GM23338 (cell line): ENCODE measurements around the gene BEND7. TPM values are rescaled to one million over a fixed set of nuclear protein-coding genes. Genes with fewer than 3 reads are reported as not detected.

Experiments used
- ATAC-seq: fragments of 200-7000 bp; cut with Tn5 transposase; 3 replicates; pipeline ENCODE4 v1.9.1; 2020
- DNase-seq: peaks from one replicate; pipeline ENCODE4 v3.0.0-alpha.2; 2015; ENCODE audit warnings: low spot score
- H2AFZ ChIP-seq: fragments of 200-600 bp; sonication (generic); 2 replicates; pipeline ENCODE4 v1.8.0; 2016; ENCODE audit warnings: antibody characterized with exemption, mild to moderate bottlenecking, moderate library complexity
- H3F3A ChIP-seq: fragments of 200-600 bp; sonication (generic); replicated peaks from 2 replicates; pipeline ENCODE4 v1.8.0; 2017; ENCODE audit warnings: antibody characterized with exemption, mixed run types, low read depth
- H3K27ac ChIP-seq: fragments of 200-600 bp; sonication (generic); 2 replicates; pipeline ENCODE4 v1.6.1; 2016; ENCODE audit warnings: low read depth
- H3K27me3 ChIP-seq: fragments of 200-600 bp; sonication (generic); 2 replicates; pipeline ENCODE4 v1.8.0; 2016; ENCODE audit warnings: mild to moderate bottlenecking, mixed run types, moderate library complexity; ENCODE audit not compliant: insufficient read depth
- H3K36me3 ChIP-seq: fragments of 200-600 bp; sonication (generic); 2 replicates; pipeline ENCODE4 v1.8.0; 2016; ENCODE audit warnings: mild to moderate bottlenecking; ENCODE audit not compliant: insufficient read depth
- H3K4me1 ChIP-seq: fragments of 200-600 bp; sonication (generic); 2 replicates; pipeline ENCODE4 v1.8.0; 2016; ENCODE audit warnings: mild to moderate bottlenecking, moderate library complexity; ENCODE audit not compliant: insufficient read depth
- H3K4me2 ChIP-seq: fragments of 200-600 bp; sonication (generic); 2 replicates; pipeline ENCODE4 v1.7.1; 2017; ENCODE audit warnings: mixed run types
- H3K4me3 ChIP-seq: fragments of 200-600 bp; sonication (generic); 2 replicates; pipeline ENCODE4 v1.6.1; 2016; ENCODE audit warnings: mixed run types
- H3K79me2 ChIP-seq: fragments of 200-600 bp; sonication (generic); replicated peaks from 2 replicates; pipeline ENCODE4 v1.8.0; 2017; ENCODE audit warnings: mild to moderate bottlenecking; ENCODE audit not compliant: insufficient read depth
- H3K9me2 ChIP-seq: fragments of 200-600 bp; sonication (generic); 2 replicates; pipeline ENCODE4 v1.8.0; 2017; ENCODE audit not compliant: insufficient read depth
- H4K20me1 ChIP-seq: fragments of 200-600 bp; sonication (generic); replicated peaks from 2 replicates; pipeline ENCODE4 v1.8.0; 2017; ENCODE audit warnings: mild to moderate bottlenecking; ENCODE audit not compliant: insufficient read depth
- H3K27ac Mint-ChIP-seq: 2 replicates; pipeline ENCODE4 v1.8.0; 2020; ENCODE audit warnings: inconsistent platforms, mild to moderate bottlenecking, moderate library complexity, mixed read lengths
- H3K27me3 Mint-ChIP-seq: 3 replicates; pipeline ENCODE4 v1.8.0; 2022; ENCODE audit warnings: low read depth, mild to moderate bottlenecking, moderate library complexity, mixed read lengths, inconsistent platforms; ENCODE audit not compliant: insufficient read depth, poor library complexity
- H3K36me3 Mint-ChIP-seq: 3 replicates; pipeline ENCODE4 v1.8.0; 2021; ENCODE audit warnings: low read depth, mild to moderate bottlenecking, inconsistent platforms, moderate library complexity, mixed read lengths
- H3K4me1 Mint-ChIP-seq: 3 replicates; pipeline ENCODE4 v1.8.0; 2020; ENCODE audit warnings: mild to moderate bottlenecking, inconsistent platforms, mixed read lengths
- H3K4me3 Mint-ChIP-seq: 3 replicates; pipeline ENCODE4 v1.8.0; 2021; ENCODE audit warnings: moderate library complexity, mild to moderate bottlenecking, inconsistent platforms, mixed read lengths
- H3K9me3 Mint-ChIP-seq: 3 replicates; pipeline ENCODE4 v1.8.0; 2020; ENCODE audit warnings: moderate library complexity, mild to moderate bottlenecking, inconsistent platforms, mixed read lengths
- CREB1 ChIP-seq: fragments of 250-450 bp; sonication (Bioruptor Pico); IDR thresholded peaks from 2 replicates; pipeline ENCODE4 v1.5.0; 2020; ENCODE audit warnings: low read depth, mild to moderate bottlenecking, moderate library complexity
- EZH2 ChIP-seq: fragments of 200-600 bp; sonication (generic); IDR thresholded peaks from one replicate; pipeline ENCODE4 v1.8.0; 2017; ENCODE audit warnings: antibody characterized with exemption, mild to moderate bottlenecking, low read depth; ENCODE audit not compliant: unreplicated experiment
- EZH2phosphoT487 ChIP-seq: fragments of 200-600 bp; sonication (generic); IDR thresholded peaks from one replicate; pipeline ENCODE4 v1.8.1; 2018; ENCODE audit warnings: antibody characterized with exemption; ENCODE audit not compliant: unreplicated experiment
- JUNB ChIP-seq: IDR thresholded peaks from one replicate; pipeline ENCODE4 v1.6.1; 2016; ENCODE audit warnings: antibody characterized with exemption; ENCODE audit not compliant: unreplicated experiment
- NANOG ChIP-seq: IDR thresholded peaks from 2 replicates; pipeline ENCODE4 v1.6.1; 2016; ENCODE audit warnings: antibody characterized with exemption, borderline replicate concordance
- POLR2AphosphoS5 ChIP-seq: IDR thresholded peaks from 2 replicates; pipeline ENCODE4 v1.6.1; 2016; ENCODE audit warnings: antibody characterized with exemption, low read depth
- REST ChIP-seq: IDR thresholded peaks from one replicate; pipeline ENCODE4 v1.6.1; 2018; ENCODE audit warnings: antibody characterized with exemption; ENCODE audit not compliant: unreplicated experiment
- STAT1 ChIP-seq: IDR thresholded peaks from one replicate; pipeline ENCODE4 v1.6.1; 2016; ENCODE audit warnings: antibody characterized with exemption; ENCODE audit not compliant: unreplicated experiment
- ZNF114 ChIP-seq: fragments of 250-450 bp; sonication (Bioruptor Pico); IDR thresholded peaks from 2 replicates; pipeline ENCODE4 v1.5.0; 2020; ENCODE audit warnings: mild to moderate bottlenecking, moderate library complexity
- ZNF331 ChIP-seq: fragments of 250-450 bp; sonication (Bioruptor Pico); IDR thresholded peaks from 2 replicates; pipeline ENCODE4 v1.5.0; 2020; ENCODE audit warnings: low read depth, mild to moderate bottlenecking, moderate library complexity
- polyA plus RNA-seq: library from polyadenylated mRNA; unstranded; fragments of >200 nt; fragmentation: Nextera tagmentation; extraction: Ambion mirVana; gene quantifications from 2 replicates; pipeline ENCODE4 v1.2.1, GENCODE V29; 2016
- total RNA-seq: library from RNA; depleted of rRNA; stranded (reverse); fragments of >200 nt; shearing (Covaris generic); gene quantifications from 2 replicates; pipeline ENCODE4 v1.2.3, GENCODE V29; 2014
- TF ChIP-seq, protein P1 (sequence below): fragments of 250-450 bp; sonication (Bioruptor Pico); IDR thresholded peaks from 2 replicates; pipeline ENCODE4 v1.5.0; 2020; ENCODE audit warnings: mild to moderate bottlenecking, moderate library complexity
- TF ChIP-seq, protein P2 (sequence below), 2 experiments: fragments of 200-600 bp in 1 of 2; sonication (generic) in 1 of 2; conservative IDR thresholded peaks; 2 replicates each; pipeline versions ENCODE4 v1.5.1 to v1.6.1; 2016 to 2017; ENCODE audit warnings: antibody characterized with exemption in 2 of 2, low read depth in 2 of 2, mild to moderate bottlenecking in 2 of 2, moderate library complexity in 1 of 2
- TF ChIP-seq, protein P3 (sequence below): IDR thresholded peaks from 2 replicates; pipeline ENCODE4 v1.6.1; 2016; ENCODE audit warnings: antibody characterized with exemption

Gene BEND7
- total and polyA plus RNA-seq, 2 experiments from 2014 or later, result 3.1 to 9.6 TPM

DNA sequence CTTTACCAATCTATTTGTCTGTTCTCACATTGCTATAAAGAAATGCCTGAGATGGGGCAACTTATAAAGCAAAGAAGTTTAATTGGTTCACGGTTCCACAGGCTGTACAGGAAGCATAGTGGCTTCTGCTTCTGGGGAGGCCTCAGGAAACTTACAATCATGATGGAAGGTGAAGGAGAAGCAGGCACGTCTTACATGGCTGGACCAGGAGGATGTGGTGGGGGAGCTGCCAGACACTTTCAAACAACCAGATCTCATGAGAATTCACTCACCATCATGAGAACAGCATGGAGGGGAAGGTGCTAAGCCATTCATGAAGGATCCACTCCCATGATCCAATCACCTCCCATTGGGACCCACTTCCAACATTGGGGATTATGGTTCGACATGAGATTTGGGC lies 115.9 kb downstream of the BEND7 start:
- no peaks in the 10 kb centered on the region for H3K79me2 ChIP-seq
- H3K4me3 ChIP-seq, result no peak overlapping the region
- no peaks in the 10 kb centered on the region for H3K4me1 ChIP-seq
- H3K27ac ChIP-seq, result no peak overlapping the region
- H3K36me3 Mint-ChIP-seq, result peaks cover 3% of the 10 kb centered on the region; the same call in 2 of the 3 replicates
- H3K27me3 ChIP-seq, result no peaks in the 10 kb centered on the region
- no peak for DNase-seq
- no peak overlapping the region for H3K4me2 ChIP-seq
- no peaks in the 10 kb centered on the region; the same call in 2 of the 3 replicates for H3K4me1 Mint-ChIP-seq
- H3F3A ChIP-seq, result peaks cover 2% of the 10 kb centered on the region; the same call in 1 of the 2 replicates
- peaks cover 8% of the 10 kb centered on the region for H3K27me3 Mint-ChIP-seq
- H4K20me1 ChIP-seq, result no peaks in the 10 kb centered on the region
- H3K4me3 Mint-ChIP-seq, result no peak overlapping the region
- no peaks in the 10 kb centered on the region for H3K36me3 ChIP-seq
- H3K27ac Mint-ChIP-seq, result no peak overlapping the region
- H3K9me2 ChIP-seq, result no peaks in the 10 kb centered on the region; the same call in 1 of the 2 replicates
- H2AFZ ChIP-seq, result no peak overlapping the region
- peaks cover 16% of the 10 kb centered on the region for H3K9me3 Mint-ChIP-seq
- TF ChIP-seq ZNF331 (CRISPR knock-in tag), result no peak
- no peak for TF ChIP-seq EZH2
- TF ChIP-seq, protein P1, sequence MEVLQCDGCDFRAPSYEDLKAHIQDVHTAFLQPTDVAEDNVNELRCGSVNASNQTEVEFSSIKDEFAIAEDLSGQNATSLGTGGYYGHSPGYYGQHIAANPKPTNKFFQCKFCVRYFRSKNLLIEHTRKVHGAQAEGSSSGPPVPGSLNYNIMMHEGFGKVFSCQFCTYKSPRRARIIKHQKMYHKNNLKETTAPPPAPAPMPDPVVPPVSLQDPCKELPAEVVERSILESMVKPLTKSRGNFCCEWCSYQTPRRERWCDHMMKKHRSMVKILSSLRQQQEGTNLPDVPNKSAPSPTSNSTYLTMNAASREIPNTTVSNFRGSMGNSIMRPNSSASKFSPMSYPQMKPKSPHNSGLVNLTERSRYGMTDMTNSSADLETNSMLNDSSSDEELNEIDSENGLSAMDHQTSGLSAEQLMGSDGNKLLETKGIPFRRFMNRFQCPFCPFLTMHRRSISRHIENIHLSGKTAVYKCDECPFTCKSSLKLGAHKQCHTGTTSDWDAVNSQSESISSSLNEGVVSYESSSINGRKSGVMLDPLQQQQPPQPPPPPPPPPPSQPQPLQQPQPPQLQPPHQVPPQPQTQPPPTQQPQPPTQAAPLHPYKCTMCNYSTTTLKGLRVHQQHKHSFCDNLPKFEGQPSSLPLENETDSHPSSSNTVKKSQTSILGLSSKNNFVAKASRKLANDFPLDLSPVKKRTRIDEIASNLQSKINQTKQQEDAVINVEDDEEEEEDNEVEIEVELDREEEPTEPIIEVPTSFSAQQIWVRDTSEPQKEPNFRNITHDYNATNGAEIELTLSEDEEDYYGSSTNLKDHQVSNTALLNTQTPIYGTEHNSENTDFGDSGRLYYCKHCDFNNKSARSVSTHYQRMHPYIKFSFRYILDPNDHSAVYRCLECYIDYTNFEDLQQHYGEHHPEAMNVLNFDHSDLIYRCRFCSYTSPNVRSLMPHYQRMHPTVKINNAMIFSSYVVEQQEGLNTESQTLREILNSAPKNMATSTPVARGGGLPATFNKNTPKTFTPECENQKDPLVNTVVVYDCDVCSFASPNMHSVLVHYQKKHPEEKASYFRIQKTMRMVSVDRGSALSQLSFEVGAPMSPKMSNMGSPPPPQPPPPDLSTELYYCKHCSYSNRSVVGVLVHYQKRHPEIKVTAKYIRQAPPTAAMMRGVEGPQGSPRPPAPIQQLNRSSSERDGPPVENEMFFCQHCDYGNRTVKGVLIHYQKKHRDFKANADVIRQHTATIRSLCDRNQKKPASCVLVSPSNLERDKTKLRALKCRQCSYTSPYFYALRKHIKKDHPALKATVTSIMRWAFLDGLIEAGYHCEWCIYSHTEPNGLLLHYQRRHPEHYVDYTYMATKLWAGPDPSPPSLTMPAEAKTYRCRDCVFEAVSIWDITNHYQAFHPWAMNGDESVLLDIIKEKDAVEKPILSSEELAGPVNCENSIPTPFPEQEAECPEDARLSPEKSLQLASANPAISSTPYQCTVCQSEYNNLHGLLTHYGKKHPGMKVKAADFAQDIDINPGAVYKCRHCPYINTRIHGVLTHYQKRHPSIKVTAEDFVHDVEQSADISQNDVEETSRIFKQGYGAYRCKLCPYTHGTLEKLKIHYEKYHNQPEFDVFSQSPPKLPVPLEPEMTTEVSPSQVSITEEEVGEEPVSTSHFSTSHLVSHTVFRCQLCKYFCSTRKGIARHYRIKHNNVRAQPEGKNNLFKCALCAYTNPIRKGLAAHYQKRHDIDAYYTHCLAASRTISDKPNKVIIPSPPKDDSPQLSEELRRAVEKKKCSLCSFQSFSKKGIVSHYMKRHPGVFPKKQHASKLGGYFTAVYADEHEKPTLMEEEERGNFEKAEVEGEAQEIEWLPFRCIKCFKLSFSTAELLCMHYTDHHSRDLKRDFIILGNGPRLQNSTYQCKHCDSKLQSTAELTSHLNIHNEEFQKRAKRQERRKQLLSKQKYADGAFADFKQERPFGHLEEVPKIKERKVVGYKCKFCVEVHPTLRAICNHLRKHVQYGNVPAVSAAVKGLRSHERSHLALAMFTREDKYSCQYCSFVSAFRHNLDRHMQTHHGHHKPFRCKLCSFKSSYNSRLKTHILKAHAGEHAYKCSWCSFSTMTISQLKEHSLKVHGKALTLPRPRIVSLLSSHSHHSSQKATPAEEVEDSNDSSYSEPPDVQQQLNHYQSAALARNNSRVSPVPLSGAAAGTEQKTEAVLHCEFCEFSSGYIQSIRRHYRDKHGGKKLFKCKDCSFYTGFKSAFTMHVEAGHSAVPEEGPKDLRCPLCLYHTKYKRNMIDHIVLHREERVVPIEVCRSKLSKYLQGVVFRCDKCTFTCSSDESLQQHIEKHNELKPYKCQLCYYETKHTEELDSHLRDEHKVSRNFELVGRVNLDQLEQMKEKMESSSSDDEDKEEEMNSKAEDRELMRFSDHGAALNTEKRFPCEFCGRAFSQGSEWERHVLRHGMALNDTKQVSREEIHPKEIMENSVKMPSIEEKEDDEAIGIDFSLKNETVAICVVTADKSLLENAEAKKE (CRISPR knock-in tag), result no peak
- no peak for TF ChIP-seq JUNB
- TF ChIP-seq STAT1, result no peak
- TF ChIP-seq POLR2AphosphoS5, result no peak
- TF ChIP-seq, protein P2, sequence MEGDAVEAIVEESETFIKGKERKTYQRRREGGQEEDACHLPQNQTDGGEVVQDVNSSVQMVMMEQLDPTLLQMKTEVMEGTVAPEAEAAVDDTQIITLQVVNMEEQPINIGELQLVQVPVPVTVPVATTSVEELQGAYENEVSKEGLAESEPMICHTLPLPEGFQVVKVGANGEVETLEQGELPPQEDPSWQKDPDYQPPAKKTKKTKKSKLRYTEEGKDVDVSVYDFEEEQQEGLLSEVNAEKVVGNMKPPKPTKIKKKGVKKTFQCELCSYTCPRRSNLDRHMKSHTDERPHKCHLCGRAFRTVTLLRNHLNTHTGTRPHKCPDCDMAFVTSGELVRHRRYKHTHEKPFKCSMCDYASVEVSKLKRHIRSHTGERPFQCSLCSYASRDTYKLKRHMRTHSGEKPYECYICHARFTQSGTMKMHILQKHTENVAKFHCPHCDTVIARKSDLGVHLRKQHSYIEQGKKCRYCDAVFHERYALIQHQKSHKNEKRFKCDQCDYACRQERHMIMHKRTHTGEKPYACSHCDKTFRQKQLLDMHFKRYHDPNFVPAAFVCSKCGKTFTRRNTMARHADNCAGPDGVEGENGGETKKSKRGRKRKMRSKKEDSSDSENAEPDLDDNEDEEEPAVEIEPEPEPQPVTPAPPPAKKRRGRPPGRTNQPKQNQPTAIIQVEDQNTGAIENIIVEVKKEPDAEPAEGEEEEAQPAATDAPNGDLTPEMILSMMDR (conservative IDR thresholded peaks at IDR 0.05; ENCODE audit: low read depth in 2 of 2), result no peak
- TF ChIP-seq, protein P3, sequence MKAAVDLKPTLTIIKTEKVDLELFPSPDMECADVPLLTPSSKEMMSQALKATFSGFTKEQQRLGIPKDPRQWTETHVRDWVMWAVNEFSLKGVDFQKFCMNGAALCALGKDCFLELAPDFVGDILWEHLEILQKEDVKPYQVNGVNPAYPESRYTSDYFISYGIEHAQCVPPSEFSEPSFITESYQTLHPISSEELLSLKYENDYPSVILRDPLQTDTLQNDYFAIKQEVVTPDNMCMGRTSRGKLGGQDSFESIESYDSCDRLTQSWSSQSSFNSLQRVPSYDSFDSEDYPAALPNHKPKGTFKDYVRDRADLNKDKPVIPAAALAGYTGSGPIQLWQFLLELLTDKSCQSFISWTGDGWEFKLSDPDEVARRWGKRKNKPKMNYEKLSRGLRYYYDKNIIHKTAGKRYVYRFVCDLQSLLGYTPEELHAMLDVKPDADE, result no peak
- TF ChIP-seq CREB1 (CRISPR knock-in tag), result no peak
- no peak for TF ChIP-seq REST
- no peak for TF ChIP-seq EZH2phosphoT487
- TF ChIP-seq NANOG, result no peak
- TF ChIP-seq ZNF114 (CRISPR knock-in tag), result no peak
- ATAC-seq, result no peak
